Measurements from ENCODE around the gene ZDHHC15. TPM values are rescaled to one million over a fixed set of nuclear protein-coding genes. Genes with fewer than 3 reads are reported as not detected.
"Not testable (repeated sequence)": the region's sequence is repeated elsewhere in the genome, so short reads cannot be mapped to it uniquely, and the experiment has no call there.

ZDHHC15 gene
- total RNA-seq, 1 donor, result not detected

GRCh38 chrX:75337525-75337924, 185.3 kb downstream of the ZDHHC15 start:
- H3K4me3 ChIP-seq (ENCODE audit: low read depth, low read length), result no peak overlapping the region
- no peak for DNase-seq (ENCODE audit: low read depth)
- no peak for TF ChIP-seq CTCF (IDR thresholded peaks at IDR 0.05; ENCODE audit: insufficient read depth, low read depth, low read length)

GRCh38 chrX:75335127-75335458, 187.7 kb downstream of the ZDHHC15 start:
- no peak overlapping the region for H3K4me3 ChIP-seq (ENCODE audit: low read depth, low read length)
- no peak for DNase-seq (ENCODE audit: low read depth)
- no peak for TF ChIP-seq CTCF (IDR thresholded peaks at IDR 0.05; ENCODE audit: insufficient read depth, low read depth, low read length)

- not testable (repeated sequence) for H3K4me3 ChIP-seq (ENCODE audit: low read depth, low read length); DNase-seq (ENCODE audit: low read depth)
Measured at GRCh38 chrX:75334407-75335126, 188.3 kb downstream of the ZDHHC15 start.

GRCh38 chrX:75327607-75328006, 195.2 kb downstream of the ZDHHC15 start:
- H3K4me3 ChIP-seq (ENCODE audit: low read depth, low read length), result no peak overlapping the region
- TF ChIP-seq CTCF (IDR thresholded peaks at IDR 0.05; ENCODE audit: insufficient read depth, low read depth, low read length), result no peak
- no peak for DNase-seq (ENCODE audit: low read depth)

Other genes with a start within 250 kb of the ZDHHC15 start
- 8.4 and 15.5 TPM in 2 replicates for gene UPRT, start 249.0 kb downstream of the ZDHHC15 start, total RNA-seq

All from fibroblast of villous mesenchyme (primary cell).